A204.1 (cell line): Measurements from ENCODE around the gene ELAVL4.

Experiments
- FAIRE-seq: peaks from 2 replicates; lab custom pipeline; 2012; peaks lifted over from hg19 to GRCh38; lab: Jason Lieb, UNC

The ELAVL4 gene

DNA sequence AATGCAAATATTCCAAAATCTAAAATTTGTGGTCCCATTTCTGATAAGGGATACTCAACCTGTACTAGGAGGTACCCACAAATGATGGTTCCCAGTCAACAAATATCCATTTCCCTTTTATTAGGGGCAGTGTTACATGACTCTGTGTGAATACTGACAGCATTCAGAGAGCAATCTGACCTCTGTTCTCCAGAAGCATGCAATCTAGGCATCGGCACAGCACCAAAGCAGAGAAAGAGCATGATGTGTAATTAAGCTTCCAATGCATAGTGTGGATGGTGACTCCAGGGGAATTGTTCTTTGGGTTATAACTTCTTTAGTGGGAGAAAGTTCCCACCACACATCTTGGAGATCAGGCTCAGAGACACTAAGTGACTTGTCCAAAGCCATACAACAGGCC, 71.6 kb downstream of the ELAVL4 start:
- FAIRE-seq, result no peak

DNA sequence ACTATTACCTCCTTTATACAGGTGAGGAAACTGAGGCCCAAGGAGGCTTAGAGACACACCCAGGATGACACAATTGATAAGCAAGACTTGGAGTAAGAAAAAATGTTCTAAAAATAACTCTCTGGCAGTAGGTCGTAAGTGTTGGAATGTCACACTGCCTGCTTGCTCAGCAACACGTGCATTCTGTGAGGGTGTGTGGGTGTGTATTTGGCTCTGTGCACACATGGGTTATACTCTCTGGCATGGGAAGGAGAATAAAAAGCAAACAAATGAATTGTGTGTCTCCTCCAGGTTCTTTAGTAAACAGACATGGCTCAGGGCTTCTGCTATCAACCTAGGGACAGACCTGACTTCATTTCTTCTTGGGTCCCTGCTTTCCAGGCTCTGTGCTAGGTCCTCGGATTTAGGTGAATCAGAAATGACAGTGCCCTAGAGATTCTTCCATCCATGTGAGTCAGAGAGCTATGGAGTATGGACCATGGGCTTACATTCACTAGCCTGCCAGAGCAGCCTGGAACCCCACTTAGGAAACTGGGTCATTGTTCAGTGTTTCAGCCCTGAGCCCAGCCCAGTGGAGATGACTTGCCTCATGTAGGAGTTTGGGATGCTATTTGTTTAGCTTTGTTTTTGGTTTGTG, 72.4 kb downstream of the ELAVL4 start:
- no peak for FAIRE-seq

- FAIRE-seq, result no peak
Measured at GRCh38 chr1:50183378-50184133, 74.8 kb downstream of the ELAVL4 start.

DNA sequence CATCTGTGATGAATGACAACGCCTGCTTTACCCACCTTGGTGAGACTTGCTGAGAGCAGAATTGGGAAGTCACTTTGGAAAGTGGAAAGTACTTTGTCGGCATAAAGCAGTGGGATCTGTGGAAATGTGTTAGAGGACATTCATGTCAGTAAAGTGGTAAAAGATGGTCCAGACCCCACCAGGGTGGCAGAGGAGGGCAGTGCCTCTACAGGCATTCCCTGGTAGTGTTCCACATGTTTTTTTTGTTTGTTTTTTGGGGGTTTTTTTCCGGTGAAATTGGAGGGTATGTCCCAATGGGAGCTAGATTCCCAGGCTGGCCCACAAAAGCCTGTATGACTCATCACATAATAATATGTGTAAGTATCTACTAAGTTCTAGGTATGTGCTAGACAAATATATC, 80.6 kb downstream of the ELAVL4 start:
- FAIRE-seq, result no peak

GRCh38 chr1:50193002-50193401, 84.3 kb downstream of the ELAVL4 start:
- FAIRE-seq, result no peak

DNA sequence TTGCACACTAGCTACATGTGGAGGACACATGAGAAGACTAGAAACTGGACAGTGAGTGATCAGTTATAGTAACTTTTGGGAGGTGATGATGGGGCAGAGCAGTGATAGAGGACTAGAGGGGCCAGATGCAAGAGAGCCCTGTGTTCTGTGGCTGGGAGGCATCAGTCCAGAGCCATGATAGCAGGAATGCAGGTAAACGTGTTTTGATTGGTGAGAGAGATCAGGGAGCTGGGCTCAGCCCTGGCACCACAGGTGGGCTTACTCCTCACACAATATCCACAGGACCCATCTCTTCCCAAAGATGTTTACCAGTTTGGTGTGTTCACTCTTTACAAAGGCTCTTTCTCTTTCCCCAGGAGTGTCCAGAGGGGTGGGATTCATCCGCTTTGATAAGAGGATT, 86.5 kb downstream of the ELAVL4 start:
- no peak for FAIRE-seq

- FAIRE-seq, result no peak
Measured at GRCh38 chr1:50196081-50196480, 87.4 kb downstream of the ELAVL4 start.

GRCh38 chr1:50197216-50197615, 88.5 kb downstream of the ELAVL4 start:
- no peak for FAIRE-seq

- no peak for FAIRE-seq
Measured at GRCh38 chr1:50208315-50208714, 99.6 kb downstream of the ELAVL4 start.

- no peak for FAIRE-seq
Measured at GRCh38 chr1:50208756-50209155, 100.0 kb downstream of the ELAVL4 start.

- no peak for FAIRE-seq
Measured at GRCh38 chr1:50209749-50210148, 101.0 kb downstream of the ELAVL4 start.

- no peak for FAIRE-seq
Measured at GRCh38 chr1:50213505-50213904, 104.8 kb downstream of the ELAVL4 start.

- no peak for FAIRE-seq
Measured at GRCh38 chr1:50214717-50215116, 106.0 kb downstream of the ELAVL4 start.

DNA sequence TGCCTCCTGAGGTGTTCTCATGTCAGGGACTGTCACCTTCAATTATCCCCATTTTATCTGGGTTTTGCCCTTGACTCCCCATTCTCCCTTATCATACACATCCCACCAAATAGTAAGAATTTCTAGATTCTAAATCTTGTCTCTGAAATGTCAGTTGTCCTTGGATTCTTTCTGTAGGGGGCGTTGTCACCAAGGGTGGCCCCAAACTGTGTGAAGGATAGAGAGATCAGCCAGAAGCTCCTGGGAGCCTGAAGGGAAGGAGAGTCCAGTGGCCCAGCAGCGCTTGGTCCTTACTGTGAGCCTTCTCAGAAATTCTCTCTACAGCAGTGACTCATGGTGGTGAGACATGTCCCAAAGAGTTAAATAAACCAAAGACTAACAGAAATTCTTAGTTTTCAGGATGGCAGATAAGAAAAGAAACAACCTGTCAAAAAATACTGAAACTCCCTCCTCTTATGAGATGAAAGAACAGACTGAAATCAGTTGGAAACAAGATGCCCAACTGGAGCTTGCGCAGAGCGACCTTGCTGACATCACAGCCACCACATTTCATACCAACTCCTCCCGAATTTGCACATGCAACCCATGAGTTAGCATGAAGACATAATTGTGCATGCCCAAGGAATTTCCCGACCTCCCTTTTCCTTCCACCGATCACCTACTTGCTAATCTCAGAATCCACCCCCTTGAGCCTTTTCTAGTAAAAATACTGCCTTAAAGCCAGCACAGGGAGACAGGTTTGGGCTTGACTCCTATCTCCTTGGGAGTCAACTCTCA, 109.8 kb downstream of the ELAVL4 start:
- no peak for FAIRE-seq

- FAIRE-seq, result no peak
Measured at GRCh38 chr1:50228871-50229384, 120.2 kb downstream of the ELAVL4 start.

- no peak for FAIRE-seq
Measured at GRCh38 chr1:50231209-50231608, 122.5 kb downstream of the ELAVL4 start.

GRCh38 chr1:50232336-50232735, 123.6 kb downstream of the ELAVL4 start:
- FAIRE-seq, result no peak

GRCh38 chr1:50236656-50237055, 127.9 kb downstream of the ELAVL4 start:
- no peak for FAIRE-seq

- FAIRE-seq, result no peak
Measured at GRCh38 chr1:50237056-50237455, 128.3 kb downstream of the ELAVL4 start.

DNA sequence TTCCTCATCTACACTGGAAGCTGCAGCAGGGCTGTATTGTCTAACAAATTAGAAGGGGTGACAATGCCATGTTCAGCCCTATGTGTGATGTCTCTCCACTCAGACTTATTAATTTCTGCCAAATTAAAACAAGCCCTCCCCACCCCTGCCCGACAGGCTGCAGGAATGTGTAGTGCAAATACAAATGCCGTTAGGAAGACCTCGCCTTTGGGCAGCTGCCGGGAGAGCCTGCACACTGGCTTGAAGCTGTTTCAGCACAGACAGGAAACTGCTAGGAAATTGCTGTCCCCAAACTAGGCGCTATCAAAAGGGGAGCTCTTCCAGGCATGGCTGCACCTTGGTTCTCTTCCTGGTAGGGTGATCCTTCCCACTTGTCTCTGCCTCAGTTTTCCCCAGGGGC, 135.2 kb downstream of the ELAVL4 start:
- FAIRE-seq, result no peak

- no peak for FAIRE-seq
Measured at GRCh38 chr1:50246869-50247268, 138.1 kb downstream of the ELAVL4 start.

DNA sequence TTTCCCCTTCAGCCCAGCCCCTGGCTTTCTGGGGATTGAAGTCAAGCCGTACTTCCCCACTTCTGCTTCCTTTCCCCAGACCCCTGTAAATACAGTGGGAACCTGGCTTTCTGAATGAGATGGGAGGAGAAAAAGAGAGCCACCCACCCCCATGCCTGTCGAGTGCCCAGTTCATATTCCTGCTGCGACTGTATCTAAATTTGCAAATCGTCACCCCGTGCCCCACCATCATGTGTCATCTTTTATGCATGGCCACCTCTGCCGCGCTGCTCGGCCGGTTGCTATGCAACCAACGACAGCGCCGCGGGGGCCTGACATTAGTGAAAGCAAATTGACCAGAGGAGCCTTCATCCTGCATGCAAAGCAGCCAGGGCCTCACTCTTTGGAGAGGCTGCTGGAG, 143.0 kb downstream of the ELAVL4 start:
- no peak for FAIRE-seq

DNA sequence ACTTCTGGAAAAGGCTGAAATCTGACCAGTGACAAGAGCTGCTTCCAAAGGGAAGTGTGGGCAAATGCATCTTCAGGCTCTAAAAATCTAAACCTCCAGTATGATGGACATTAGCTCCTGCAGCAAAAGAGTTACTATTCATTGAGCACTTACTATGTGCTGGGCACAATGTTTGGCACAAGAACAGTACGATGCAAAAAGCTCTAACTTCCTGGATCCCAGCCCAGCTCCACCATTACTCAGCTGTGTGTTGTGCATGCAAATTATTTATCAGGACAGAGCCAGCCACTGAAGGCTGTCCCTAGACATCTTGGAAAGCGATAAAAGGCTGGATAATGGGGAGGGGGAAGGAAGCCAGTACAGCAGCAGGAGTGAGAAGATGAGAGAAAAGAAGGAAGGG, 143.5 kb downstream of the ELAVL4 start:
- FAIRE-seq, result no peak
